ENCODE data around the gene ZBTB47.

The ZBTB47 gene

DNA sequence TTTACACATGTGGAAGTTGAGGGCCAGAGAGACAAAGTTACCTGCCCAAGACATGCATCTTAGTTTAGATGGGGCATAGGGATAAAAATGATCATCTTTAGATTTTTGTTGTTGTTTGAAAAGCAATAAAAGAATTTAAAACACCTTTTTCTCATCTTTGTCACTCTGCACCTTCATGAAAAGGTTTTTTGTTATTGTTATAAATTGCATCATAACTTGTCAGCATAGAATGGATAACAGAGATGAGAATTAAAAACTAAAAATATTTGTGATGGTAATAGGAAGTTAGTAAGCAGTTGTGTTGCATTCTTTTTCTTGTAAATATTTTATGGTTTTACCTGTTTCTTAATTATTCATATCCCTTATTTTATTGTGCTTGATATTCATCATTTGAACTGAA is 13.4 kb upstream of the ZBTB47 start:
- DNase-seq (ENCODE audit: low spot score), result no peak
- TF ChIP-seq, protein P1, sequence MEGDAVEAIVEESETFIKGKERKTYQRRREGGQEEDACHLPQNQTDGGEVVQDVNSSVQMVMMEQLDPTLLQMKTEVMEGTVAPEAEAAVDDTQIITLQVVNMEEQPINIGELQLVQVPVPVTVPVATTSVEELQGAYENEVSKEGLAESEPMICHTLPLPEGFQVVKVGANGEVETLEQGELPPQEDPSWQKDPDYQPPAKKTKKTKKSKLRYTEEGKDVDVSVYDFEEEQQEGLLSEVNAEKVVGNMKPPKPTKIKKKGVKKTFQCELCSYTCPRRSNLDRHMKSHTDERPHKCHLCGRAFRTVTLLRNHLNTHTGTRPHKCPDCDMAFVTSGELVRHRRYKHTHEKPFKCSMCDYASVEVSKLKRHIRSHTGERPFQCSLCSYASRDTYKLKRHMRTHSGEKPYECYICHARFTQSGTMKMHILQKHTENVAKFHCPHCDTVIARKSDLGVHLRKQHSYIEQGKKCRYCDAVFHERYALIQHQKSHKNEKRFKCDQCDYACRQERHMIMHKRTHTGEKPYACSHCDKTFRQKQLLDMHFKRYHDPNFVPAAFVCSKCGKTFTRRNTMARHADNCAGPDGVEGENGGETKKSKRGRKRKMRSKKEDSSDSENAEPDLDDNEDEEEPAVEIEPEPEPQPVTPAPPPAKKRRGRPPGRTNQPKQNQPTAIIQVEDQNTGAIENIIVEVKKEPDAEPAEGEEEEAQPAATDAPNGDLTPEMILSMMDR (IDR thresholded peaks at IDR 0.05; ENCODE audit: extremely low read depth, missing control alignments), result no peak

DNA sequence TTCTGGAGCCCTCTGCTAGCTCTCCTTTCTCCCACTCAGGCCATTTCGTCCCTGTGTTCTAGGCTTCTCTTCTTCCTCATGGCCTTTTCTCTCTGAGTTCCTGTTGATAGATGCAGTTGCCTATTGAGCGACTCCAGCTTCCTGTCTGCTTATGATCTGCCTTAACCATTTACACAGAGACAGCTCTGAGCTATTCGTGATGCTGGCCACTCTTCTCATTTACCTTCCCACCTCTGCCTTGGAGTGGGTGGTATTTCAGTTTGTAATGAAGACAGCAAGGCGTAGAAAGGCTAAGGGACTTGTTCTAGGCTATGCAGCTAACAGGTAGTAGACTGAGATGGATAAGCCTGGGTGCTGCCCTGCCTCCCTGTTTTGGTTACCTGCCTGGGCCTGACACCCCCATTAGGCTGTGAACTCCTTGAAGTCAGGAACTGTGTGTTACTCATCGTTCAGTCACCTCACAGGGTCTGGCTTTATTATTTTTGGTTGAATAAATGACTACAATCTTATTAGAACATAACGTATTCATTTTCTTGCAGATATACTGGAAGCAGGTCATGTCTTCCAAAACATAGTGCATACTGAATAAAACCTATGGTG is 12.6 kb upstream of the ZBTB47 start:
- no peak for DNase-seq (ENCODE audit: low spot score)
- TF ChIP-seq, protein P1 (IDR thresholded peaks at IDR 0.05; ENCODE audit: extremely low read depth, missing control alignments), result no peak

DNA sequence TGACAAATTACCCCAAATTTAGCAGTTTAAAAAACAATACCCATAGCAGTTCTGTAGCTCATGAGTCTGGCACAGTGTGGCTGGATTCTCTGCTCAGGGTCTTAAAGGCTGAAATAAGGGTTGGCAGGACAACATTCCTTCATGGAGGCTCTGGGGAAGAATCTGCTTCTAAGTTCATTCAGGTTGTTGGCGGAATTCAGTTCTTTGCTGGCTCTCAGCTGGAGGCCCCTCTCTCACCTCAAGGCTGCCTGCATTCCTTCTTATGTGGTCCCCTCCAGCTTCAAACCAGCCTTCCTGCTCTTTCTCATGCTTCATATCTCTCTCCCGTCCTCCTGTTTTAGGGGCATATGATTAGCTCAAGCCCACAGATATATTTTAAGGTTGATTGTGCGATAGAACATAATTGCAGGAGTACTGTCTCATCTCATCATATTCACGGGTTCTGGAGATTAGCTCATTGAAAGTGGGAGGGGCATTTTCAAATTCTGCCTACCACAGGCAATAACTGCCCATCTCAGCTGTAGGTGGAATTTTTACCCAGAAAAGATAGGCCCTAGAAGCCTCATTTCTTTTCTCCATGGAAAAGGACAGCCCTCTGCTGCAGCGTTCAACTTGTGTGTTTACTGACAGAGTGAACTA is 5.6 kb upstream of the ZBTB47 start:
- TF ChIP-seq, protein P1 (IDR thresholded peaks at IDR 0.05; ENCODE audit: extremely low read depth, missing control alignments), result no peak
- no peak for DNase-seq (ENCODE audit: low spot score)

DNA sequence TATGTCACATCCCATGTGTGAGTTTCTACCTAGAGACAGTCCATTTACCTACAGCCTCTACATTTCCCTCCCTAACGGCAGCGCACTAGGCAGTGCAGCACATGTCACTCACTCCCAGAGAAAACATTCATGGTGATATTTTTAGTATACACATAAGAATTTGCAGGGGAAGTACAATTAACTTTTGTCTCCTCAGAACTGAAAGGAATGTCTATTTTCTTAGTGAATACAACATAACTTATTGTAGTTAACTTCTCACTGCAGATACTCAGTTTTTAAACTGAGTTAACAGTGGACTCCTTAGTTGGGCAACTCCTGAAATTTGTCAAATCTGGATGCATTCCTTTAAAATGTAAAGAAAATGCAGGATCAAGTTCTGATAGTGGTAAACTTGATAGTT is 4.5 kb upstream of the ZBTB47 start:
- DNase-seq (ENCODE audit: low spot score), result no peak
- TF ChIP-seq, protein P1 (IDR thresholded peaks at IDR 0.05; ENCODE audit: extremely low read depth, missing control alignments), result no peak

DNA sequence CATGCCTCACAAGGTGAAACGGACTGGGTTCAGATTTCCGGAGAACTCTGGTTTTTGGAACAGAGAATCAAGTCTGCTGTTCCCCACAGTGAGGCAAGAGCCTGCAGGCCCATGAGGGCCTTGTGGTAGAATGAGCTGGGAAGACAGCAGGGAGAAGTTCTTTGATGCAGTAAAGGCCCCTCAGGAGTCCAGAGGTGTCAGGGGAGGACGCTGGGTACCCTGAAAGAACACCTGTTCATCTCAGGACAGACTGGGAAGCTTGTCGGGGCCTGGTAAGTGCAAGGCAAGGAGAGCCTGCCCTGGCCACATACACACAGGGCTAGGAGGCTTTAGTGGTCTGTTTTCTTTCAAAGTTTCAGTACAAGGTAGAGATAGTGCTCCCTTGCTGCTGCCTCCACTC is 3.7 kb upstream of the ZBTB47 start:
- DNase-seq (ENCODE audit: low spot score), result no peak
- TF ChIP-seq, protein P1 (IDR thresholded peaks at IDR 0.05; ENCODE audit: extremely low read depth, missing control alignments), result no peak

DNA sequence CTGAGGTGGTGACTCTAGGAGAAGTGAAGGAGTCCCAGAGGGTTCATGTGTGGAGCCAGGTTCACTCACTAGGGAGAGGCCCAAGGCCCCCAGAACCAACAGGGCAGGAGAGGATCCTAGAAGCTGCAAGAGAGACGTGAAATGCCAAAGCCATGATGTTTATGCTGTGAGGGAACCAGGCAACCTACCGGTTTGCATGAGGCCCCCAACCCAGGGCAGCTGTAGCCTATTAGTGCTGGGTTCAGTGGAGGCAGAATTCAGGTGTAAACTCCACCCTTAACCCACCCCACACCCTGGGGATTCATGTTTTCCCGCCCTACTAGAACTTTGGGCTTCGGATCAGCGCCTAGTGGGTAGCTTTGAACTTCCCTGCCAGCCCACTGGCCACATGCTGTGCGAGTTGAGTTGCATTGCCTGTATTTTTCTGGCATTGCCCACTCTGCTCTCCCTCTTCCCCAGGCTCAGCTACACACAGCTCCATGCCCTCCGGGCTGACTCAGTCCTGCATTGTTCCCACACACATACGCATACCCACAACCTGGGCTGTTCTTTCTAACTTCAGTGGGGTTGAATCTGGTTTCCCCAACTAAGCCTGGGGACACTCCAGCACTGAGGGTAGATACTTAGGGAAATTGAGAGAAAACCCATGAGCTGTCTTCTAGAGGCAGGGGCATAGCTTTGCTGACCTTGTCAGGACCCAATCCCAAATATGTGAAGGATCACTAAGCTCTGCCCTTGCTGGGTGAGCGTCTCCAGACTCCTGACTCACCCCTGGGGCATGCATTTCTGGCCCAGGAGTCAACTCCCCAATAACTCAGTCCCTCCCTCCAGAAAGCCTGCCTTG is 2.0 kb upstream of the ZBTB47 start:
- TF ChIP-seq, protein P1 (IDR thresholded peaks at IDR 0.05; ENCODE audit: extremely low read depth, missing control alignments), result no peak
- no peak for DNase-seq (ENCODE audit: low spot score)

DNA sequence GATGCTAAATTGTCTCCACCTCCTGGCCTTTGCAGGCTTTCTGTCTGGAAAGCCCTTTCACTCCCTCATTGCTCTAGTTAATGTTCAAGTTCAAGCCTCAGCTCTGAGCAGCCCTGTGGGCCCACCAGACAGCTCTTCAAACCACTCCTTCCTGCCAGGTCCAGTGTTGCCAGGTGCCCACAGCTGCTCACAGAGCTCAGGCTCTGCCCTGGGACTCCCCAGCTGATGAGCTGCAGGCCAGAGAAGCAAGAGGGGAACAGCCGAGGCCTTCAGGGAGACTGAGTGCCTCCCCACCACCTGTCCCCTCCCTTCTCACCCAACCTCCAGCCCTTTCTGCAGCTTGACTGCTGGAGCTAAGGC is 1.3 kb upstream of the ZBTB47 start:
- no peak for DNase-seq (ENCODE audit: low spot score)
- TF ChIP-seq, protein P1 (IDR thresholded peaks at IDR 0.05; ENCODE audit: extremely low read depth, missing control alignments), result no peak
